ENCODE data around the gene IL1A. TPM values are rescaled to one million over a fixed set of nuclear protein-coding genes. Genes with fewer than 3 reads are reported as not detected.

IL1A gene
- polyA plus RNA-seq, 3 donors = 0.06 TPM; not detected in 2

DNA sequence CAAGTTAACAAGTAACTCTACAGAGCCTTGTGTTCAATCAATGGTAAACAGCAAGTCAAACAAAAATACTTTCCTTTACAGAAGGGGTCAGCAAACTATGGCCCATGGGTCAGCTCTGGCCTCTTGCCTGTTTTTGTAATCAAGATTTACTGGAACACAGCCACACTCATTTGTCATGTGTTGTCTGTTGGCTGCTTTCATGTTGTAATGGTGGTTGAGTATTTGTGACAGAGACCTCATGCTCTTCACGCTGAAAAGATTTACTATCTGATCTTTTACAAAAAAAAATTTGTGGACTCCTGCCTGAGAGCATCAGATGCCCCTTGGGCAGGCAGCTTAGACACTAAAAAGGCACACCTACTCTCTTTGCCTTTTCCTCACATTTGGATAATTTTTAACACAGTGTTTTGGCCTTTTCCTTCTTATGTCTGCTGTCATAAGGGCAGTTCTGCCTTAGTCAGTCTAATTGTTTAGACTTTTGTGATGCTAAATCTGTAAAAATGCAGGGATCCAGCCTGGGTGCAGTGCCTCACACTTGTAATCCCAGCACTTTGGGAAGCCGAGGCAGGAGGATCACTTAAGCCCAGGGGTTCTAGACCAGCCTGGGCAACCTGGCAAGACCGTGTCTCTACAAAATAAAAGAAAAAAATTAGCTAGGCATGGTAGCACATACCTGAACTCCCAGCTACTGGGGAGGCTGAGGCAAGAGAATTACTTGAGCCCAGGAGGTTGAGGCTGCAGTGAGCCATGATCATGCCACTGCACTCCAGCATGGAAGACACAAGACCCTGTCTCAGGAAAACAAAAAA lies 34.0 kb upstream of the IL1A start:
- DNase-seq (ENCODE audit: low read depth in 3 of 3, low spot score in 2 of 3) = no peak

DNA sequence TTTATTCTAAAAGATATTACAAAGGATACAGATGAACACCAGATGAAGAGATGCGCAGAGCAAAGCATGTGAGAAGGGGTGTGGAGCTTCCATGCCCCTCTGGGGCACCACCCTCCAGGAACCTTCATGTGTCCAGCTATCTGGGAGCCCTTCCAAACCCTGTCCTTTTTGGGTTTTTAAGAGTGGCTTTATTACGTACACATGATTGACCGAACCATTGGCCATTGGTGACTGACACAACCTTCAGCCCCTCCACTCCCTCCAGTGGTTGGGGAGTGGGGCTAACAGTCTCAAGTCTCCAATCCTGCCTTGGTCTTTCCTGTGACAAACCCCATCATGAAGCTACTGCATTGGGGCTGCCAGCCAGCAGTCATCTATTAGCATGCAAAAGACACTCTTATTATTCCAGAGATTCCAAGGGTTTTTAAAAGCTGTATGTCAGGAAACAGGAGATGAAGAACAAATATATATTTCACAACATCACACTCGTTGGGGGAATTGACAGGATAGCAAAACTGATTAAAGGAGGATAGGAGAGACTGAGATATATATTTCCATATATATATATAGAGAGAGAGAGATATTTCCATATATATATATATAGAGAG lies 32.9 kb upstream of the IL1A start:
- no peak for DNase-seq (ENCODE audit: low read depth in 3 of 3, low spot score in 2 of 3)

DNA sequence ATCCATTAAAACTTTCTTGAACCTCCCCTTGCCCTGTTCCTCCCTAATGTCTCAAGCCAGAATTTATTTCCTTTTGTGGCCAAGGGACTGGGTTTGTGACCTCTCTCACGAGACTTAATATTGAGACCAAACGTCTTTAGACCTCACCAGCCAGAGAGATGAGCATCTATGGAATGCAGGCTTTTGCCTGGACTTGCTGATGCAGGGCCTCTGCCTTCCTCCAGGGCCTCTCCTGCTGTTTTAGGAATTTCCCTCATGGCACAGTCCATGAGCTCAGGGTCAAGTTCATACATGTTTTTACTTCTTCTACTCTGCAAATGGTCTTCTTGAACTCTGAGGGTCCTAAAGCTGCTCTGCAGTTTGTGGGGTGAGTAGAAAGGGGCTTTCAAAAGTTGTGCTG lies 30.0 kb upstream of the IL1A start:
- DNase-seq (ENCODE audit: low read depth in 3 of 3, low spot score in 2 of 3) = no peak

DNA sequence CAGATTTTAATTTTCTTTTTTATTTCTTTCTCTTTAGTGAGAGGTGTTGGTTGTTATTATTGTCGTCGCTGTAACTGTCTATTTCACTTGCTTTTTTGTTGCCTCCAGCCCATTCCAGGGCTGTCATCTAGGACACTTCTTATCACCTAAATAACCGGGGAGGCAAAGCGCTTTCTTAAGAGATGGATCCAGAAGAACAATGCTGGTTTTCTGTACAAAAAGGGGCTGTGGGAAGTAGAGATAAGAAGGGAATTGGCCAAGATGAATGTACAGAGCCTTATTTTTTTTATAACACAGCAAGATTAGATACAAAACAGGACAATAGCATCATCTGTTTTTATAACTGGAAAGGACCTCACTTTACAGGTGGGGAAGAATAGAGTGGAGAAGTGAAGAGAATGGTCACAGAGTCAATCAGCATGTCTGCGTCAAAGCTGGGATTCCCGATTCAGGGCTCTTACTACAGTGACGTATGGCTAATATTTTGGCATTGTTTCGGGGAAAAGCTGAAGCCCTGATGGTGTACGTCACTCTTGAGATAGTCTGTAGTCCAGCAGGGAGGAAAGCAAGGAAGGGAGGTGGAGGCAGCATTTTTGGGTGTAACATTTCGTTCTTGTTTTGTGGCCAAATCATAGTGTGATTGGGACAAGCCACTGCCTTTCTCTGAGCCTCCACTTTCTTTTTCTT lies 29.1 kb upstream of the IL1A start:
- DNase-seq (ENCODE audit: low read depth in 3 of 3, low spot score in 2 of 3) = no peak

DNA sequence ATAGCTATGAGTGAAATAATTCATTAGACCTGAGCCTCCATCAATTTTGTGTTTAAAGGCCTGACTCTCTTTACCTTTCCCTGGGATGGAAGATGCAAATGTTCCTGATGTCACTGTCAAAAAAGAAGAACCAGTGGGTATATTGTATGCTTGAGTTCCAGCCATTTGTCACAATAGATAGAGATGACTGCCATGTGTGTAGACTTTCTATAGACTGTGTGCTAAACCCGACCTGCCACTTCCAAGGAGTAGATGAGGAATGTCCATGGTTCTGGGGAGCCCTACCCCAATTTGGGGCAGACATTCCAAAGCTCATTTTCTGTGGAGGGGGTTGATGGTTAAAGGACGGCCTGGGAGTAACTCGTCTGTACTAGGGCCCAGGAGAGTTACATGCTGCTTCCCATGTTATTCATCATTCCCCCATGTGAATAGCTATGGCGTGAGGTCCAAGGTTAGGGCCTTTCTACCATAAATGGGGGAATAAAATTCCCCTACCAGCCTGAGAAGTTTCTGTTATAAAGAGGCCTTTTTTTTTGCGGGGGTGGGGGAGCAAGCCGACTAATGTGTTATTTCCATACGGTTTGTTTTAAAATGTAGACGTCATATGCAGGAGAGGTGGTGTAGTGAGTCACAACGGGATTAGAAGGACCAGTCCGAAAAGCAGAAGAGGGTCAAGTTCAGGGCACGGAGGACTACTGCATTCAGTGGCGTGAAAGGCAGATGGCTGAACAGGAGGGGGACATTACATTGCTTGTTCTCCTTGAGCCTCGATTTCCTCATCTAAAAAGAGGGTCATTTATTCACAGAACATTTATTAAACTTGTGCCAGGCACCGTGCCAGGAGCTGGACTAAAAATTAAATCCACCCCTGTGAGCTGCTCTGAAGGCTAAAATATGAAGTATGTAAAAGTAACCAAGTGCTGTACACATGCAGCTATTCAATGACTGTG lies 28.3 kb upstream of the IL1A start:
- no peak for DNase-seq (ENCODE audit: low read depth in 3 of 3, low spot score in 2 of 3)

DNA sequence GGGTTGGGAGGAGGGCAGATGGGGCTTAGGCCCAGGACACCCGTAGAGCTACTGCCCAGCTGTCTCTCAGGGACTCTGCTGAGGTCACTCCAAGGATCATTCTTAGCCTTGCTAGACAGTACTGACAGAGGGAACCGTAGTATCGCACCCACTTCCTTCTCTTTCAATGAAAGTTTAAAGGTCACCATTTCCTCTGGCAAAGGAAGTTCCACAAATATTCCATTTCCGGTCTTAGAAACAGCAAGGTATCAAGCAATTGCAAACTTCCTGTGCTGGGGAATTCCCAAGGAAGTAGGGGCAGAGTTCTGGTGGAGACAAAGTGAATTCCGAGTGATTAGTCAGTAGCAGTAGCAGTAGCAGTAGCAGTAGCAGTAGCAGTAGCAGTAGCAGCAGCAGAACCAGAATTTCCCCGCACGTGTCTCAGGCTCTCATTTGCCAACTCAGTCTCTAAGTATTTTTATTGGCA lies 27.6 kb upstream of the IL1A start:
- no peak for DNase-seq (ENCODE audit: low read depth in 3 of 3, low spot score in 2 of 3)

DNA sequence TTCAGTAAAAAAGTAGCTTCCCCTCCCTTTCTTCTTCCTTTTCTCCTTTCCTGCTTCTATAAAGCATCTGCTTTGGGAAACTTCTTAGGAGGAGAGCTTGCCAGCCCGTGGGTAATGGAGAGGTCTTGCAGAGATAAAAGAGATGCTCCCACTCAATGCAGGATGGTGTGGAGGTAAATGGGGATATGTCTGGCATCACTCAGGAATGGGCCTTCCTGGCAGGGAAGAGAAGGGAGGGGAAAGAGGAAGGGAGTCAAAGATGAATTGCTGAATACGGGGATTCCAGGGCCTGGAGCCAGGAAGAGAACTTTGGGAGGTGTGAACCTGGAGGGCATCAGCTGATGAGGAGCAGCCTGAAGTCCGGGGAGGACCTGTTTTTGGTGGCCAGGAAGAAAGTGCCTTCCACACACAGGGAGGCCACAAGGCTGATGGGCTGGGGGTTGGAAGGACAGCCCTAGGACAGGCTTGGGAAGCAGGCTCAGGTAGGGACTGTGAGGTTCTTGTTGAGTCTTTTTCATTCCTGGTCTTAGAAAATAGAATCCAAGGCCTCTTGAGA lies 27.1 kb upstream of the IL1A start:
- no peak for DNase-seq (ENCODE audit: low read depth in 3 of 3, low spot score in 2 of 3)

DNA sequence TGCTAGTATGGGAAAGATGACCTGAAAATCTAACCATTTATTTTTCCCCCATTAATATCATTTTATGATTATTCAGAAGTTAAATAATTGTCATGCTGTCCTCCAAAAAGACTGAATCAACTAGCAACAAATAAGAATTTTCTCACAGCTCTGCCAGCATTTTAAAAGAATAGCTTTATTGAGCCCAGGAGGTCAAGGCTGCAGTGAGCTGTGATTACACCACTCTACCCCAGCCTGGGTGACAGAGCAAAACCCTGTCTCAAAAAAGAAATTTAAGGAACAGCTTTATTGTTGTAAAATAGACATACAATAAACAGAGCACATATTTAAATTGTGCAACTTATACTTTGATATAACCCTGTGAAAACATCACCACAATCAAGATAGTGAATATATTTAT lies 24.8 kb upstream of the IL1A start:
- DNase-seq (ENCODE audit: low read depth in 3 of 3, low spot score in 2 of 3) = no peak

DNA sequence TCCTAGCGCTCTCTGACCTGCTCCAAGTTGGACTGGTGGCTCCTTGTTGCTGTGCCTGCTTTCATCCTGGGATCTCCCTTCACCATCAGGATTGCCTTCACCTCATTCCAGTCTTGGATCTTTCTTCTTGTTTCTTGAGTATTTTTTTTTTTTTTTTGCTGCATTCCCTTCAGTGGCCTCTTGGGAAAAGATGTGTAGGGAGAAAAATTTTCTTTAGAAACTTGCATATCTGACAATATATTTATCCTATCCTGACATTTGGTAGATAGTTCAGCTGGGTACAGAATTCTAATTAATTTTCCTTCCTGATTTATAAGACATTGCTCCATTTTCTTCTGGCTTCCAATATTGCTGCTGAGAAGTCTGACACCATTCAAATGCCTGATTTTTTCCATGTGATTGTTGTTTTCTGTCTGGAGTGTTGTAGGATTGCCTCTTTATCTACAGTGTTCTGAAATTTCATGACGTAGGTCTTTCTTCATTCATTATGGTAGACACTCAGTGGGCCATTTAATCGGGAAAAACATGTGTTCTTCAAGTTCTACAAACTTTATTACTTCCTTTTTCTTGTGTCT lies 23.0 kb upstream of the IL1A start:
- no peak for DNase-seq (ENCODE audit: low read depth in 3 of 3, low spot score in 2 of 3)

DNA sequence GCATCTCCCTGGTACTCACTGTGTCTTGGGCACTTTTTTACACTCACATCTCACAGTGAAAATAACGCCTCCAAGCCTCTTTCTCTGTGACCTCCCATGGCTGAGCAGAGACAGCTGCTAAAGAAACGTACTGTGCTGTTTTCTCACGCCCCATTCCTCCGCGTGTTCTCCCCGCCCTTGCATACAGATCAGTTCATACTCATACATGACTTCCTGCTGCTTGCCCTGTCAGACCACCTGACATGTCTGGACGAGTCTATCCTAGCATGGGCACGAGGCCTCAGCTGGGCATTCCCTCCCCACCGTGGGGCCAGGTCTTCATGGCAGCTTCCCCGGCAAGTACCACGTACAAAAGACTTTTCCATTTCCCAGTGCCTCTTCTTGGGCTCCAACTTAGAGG lies 21.2 kb upstream of the IL1A start:
- no peak for DNase-seq (ENCODE audit: low read depth in 3 of 3, low spot score in 2 of 3)

DNA sequence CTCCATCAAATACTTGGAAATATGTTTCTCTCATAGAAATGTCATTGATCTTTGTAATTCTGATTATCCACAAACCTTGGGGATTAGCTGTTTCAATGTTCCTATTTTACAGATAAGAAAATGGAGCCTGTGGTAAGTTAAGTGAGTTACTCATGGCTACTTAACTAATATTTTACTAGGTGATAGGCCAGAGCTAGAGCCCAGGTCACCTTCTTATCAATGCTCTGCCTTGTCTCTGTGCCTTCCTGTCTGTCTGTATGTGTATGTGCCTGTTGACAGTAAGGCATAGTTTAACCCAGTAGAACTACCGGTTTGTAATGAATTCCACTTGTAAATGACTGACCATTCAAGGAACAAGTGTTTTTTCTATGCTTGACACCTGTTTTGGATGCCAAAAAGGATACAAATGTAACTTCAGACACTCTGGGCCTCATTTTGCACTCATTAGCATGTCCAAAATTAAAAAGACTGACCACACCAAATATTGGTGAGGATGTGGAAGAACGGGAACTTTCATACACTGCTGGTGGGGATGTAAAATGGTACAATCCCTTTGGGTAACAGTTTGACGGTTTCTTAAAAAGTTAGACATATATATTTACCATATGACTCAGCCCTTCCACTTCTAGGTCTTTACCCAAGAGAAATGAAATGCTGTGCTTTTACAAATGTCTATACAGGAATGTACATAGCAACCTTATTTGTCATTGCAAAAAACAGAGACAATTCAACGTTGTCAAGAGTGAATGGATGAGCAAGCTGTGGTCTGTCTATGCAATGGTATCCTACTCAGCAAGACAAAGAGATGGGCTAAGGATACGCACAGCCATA lies 19.6 kb upstream of the IL1A start:
- DNase-seq (ENCODE audit: low read depth in 3 of 3, low spot score in 2 of 3) = no peak

DNA sequence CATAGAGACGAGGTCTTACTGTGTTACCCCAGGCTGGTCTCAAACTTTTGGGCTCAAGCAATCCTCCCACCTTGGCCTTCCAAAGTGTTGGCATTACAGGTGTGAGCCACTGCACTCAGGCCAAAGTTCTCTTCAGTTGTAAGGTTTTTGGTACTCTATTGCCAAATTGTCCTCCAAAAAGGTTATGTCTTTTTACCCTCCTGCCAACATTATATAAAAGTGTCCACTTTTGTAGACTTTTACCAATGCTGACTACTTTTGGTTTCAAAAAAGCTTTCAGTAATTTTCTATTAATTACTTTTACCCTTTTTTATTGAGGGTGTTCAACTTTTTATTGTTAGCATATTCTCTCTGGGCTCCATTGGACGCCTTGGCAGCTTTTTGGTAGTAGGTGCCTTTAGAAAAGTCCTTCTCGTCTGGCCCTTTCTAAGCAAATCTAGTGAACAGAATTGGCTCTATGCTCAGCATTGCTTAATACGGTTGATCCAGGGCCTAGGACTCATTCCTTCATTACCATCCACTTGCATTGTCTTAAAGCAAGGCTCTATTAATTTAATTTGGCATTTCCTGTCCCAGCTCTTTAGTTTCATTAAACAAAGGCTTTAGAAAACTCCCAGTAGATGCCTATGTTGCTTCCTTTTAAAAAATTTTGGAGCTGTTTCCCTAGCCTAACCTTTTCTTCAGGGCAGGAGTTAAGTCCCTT lies 16.7 kb upstream of the IL1A start:
- no peak for DNase-seq (ENCODE audit: low read depth in 3 of 3, low spot score in 2 of 3)

DNA sequence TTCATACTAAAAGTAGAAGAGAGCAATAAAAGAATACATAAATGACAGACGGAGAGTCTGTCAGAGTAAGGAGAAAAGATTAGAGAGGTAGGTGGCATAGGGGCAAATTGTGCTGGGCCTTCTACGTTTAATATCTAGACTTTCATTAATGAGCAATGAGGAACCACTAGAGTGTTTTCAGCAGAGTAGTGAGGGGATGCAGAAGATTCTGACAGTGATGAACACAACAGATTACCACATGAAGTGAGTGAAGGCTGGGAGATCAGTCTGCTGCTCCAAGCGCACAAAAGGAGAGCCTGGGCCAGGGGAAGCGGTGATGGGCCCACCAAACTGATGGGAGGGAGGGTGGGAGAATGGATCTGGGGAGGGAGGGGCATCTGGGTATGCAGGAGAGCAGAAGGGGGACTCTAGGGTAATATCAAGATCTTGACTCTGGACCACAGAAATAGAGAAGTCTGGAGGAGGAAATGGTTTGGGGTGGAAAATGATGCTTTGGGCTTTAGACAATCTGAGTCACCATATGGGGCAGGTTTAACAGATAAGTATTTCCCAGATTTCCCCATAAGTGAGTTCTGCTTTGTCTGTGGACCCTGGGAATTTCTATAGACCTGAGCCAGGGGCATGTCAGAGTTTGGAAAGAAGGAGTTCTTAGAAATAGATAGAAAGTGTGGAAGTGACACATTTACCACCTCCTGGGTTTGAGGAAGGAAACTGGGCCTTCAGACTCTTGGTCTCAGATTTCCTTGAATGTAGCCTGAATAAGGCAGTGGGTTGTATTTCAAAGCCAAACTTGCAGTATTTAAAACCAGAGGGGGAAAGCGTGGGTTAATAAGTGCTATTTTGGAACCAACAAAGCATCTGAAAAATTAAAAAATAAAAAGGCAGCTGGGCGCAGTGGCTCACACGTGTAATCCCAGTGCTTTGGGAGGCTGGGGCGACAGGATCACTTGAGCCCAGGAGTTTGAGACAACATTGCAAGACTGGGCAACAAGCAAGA lies 15.0 kb upstream of the IL1A start:
- DNase-seq (ENCODE audit: low read depth in 3 of 3, low spot score in 2 of 3) = no peak

DNA sequence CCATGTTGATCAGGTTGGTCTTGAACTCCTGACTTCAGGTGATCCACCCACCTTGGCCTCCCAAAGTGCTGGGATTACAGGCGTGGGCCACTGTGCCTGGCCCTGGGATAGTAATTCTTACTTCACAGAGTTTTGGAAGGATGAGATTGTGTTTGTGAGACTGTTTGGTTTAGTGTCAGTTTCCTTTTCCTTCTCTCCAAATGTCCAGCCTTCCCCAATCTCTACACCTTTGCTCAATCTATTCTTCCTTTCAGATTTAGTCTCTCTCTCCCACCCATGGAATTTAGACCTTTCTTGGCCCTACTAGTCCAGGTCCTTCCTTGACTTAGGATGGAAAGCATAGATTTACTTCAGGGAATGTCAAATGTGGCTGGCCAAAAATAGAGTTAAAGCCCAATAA lies 12.2 kb upstream of the IL1A start:
- no peak for DNase-seq (ENCODE audit: low read depth in 3 of 3, low spot score in 2 of 3)

DNA sequence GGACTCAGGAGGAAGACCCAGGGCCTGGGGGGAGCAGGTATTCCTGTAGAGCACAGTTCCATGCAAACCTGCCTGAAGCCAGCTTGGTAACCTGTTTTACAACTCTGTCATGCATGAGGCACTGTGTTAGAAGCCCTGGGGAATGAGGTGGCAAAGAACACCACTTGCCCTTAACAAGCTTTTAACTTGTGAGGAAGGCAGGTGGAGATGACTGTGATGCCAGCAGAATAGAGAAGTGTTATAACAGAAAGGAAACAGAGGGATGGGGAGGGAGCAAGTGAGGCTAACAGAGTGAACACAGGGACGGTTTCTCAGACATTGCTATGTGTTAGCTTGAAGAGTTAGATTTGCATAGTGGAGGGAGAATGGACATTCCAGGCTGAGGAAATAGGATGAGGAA lies 11.5 kb upstream of the IL1A start:
- DNase-seq (ENCODE audit: low read depth in 3 of 3, low spot score in 2 of 3) = peak in 1 of 3 donors; percentile 19

DNA sequence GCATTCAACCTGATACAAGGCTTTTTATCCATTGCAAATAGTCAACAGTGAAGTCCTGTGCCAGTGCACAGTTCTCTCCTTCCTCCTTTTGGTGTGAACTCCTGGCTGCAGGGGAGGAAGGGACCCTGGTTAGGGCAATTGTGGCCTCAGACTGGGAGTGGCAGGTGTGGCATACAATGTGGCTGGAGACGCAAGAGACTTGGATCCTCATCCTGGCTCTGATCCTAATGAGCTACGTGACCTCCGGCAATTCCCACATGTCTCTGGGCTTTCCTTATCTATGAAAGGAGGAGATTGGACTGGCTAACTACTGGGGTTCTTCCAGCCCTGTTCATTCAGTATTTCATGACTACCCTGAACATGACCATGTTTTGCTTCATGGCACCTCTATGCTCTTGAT lies 10.5 kb upstream of the IL1A start:
- DNase-seq (ENCODE audit: low read depth in 3 of 3, low spot score in 2 of 3) = no peak

DNA sequence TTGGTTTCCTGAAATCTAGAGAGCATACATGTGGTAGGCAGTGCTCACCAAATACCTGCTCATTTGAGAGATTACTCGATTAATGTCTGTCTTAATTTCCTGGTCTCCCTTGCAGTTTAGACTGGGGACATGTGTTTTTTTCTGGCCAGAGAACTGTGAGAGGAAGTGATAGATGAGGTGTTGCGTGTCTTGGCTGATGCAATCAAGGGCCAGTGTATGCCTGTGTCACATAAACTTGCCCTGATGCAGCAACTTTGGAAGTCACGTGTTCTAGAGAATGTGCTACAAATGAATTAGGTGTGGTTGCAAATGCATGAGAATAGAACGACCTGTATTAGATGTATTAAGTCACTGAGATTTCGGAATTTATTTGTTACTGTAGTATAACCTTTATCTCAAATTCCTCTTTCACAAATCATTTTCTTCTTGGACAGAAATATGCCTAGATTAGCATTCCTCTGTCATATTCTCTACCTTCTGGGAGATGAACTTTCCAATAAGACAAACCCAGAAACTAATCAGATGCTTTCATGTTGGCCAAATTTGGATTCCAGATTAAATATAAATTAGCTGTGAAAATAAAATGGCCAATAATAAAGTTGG lies 9.9 kb upstream of the IL1A start:
- no peak for DNase-seq (ENCODE audit: low read depth in 3 of 3, low spot score in 2 of 3)
